GM19193 (cell line): ENCODE data around the gene CRYL1.

ENCODE experiments used
- POLR2A ChIP-seq: IDR thresholded peaks from 4 replicates; pipeline ENCODE4 v1.6.1; 2011; ENCODE audit not compliant: insufficient read depth, insufficient read length; ENCODE audit errors: extremely low read depth

The CRYL1 gene, protein sequence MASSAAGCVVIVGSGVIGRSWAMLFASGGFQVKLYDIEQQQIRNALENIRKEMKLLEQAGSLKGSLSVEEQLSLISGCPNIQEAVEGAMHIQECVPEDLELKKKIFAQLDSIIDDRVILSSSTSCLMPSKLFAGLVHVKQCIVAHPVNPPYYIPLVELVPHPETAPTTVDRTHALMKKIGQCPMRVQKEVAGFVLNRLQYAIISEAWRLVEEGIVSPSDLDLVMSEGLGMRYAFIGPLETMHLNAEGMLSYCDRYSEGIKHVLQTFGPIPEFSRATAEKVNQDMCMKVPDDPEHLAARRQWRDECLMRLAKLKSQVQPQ

GRCh38 chr13:20525601-20526544 is at the start of gene CRYL1:
TSS of gene CRYL1 (minus strand) at chr13:20525857. CDS start at chr13:20525794, 63 bp downstream.
- TF ChIP-seq POLR2A = peak; percentile 71

- no peak for TF ChIP-seq POLR2A
Measured at GRCh38 chr13:20573636-20574035, 48.0 kb upstream of the CRYL1 start.

- no peak for TF ChIP-seq POLR2A
Measured at GRCh38 chr13:20573186-20573585, 47.5 kb upstream of the CRYL1 start.

DNA sequence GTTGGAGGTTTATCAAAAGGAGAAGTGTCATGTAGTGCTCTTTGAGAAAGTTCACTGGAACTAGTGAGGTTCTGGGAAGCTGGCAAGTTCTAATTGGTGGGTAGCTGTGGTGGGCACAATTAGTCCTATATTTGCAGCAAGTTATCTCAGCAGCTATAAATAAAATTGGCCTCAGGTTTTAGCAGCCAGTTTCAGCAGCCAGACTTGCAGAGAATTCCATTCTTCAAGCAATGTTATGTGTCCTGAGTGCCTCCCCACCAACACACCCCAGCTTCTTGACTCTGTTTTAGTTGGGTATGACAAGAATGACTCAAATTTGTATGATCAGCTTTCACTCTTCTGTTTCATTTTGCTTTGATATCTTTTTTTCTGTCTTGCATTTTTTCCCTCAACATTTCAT is 46.0 kb upstream of the CRYL1 start:
- no peak for TF ChIP-seq POLR2A

DNA sequence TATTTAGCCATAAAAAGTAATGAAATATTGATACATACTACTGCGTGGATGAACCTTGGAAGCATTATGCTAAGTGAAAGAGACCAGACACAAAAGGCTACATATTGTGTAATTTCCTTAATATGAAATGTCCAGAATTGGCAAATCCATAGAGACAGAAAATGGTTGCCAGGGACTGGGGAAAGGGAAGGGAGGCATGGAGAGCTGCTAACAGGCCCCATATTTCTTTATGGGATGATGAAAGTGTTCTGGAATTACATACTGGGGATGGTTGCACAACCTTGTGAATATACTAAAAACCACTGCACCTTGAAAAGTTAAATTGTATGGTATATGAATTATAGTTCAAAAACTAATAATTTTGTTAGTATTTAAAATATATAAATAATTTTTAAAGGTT is 44.9 kb upstream of the CRYL1 start:
- TF ChIP-seq POLR2A = no peak

DNA sequence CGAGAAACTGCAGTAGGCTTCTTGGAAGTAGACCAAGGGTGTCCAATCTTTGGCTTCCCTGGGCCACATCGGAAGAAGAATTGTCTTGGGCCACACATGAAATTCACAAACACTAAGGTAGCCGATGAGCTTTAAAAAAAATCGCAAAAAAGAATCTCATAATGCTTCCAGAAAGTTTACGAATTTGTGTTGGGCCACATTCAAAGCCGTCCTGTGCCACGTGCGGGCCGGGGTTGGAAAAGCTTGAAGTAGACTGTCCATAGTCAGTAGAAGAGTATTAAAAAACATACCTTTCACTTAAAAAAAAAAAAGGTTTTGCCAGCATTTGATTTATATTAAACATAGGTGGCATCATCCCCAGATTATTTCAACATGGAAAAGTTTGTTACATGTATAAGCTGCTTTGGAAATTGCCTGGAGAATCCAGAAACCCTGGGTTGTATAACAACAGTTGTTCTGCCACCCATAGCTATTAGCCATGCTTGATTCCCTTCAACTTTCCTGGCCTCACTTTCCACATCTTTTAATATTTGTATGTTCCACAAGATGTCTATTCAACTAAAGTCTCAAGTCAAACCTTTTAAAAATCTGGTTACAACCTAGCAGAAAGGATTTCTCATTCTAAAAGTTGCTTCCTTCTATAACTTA is 42.3 kb upstream of the CRYL1 start:
- TF ChIP-seq POLR2A = no peak

DNA sequence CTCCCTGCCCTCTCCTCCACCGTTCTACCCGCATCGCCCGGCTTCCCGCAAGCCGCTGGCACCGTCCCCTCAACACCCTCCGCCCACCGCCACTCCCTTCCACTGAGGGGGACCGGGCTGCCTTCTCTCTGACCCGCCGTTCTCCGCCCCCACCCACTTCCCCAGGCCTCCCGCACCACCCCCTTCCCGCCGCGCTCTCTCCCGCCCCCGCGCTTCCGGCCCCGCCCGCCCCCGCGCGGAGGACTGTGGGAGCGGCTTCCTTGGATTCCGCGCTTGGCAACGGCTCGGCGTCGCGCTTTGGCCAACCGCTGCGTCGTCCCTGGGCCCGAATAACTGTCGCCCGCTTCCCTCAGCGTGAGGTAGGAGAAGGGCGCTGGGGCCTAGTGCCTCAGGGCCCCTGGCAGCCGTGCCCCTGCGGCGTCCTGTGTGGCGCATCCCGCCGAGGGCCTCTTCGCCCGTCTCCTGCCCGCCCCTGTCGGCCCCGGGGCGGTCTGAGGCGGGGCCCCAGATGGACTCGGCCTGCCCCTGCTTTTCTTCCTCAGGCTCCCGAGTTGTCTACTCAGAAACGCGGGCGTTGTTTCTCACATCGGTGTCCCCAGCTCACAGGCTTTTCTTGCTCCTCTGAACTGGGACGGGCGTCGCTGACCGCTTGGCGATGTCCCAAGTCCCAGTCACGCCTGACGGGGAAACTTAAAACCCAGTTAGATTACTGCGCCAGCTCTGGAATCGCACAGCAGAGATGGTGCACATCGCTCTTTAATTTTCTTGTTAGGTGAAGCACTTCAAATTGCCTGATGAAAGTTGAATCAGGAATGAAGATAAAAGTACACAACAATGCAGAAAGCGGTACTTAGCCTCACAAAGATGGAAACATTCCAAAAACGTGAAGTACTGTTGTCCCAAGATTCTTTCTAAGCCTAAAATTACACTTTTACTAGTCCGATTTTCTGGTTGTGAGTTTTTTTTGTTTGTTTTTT is 41.5 kb upstream of the CRYL1 start, which contains the start of gene IFT88:
TSS of gene IFT88 (plus strand) at position 260 of the 977 bp plus-strand sequence. CDS start 7,229 bp downstream, outside the sequence.
- peak; percentile 67 for TF ChIP-seq POLR2A

DNA sequence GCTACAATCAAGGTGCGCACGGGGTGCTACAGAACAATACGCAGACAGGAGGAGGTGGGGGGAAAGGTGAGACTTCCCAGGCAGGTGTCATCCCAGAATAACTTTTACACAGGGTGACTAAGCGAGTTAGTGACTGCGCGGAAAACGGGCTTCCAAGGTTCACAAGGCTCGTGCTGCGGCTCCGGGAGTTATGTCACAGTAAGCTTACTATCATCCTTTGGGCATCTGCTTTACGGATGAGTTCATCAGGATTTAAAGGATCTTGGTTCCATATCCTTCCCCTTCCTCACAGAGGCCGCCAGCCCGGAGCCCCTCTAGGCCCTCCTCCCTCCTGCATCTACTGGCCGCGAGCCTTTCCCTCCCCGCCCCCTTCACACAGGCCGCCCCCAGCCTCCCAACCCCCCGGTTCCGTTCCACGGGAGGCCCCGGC is 40.8 kb upstream of the CRYL1 start:
- TF ChIP-seq POLR2A = no peak

- no peak for TF ChIP-seq POLR2A
Measured at GRCh38 chr13:20565115-20565736, 39.6 kb upstream of the CRYL1 start.

DNA sequence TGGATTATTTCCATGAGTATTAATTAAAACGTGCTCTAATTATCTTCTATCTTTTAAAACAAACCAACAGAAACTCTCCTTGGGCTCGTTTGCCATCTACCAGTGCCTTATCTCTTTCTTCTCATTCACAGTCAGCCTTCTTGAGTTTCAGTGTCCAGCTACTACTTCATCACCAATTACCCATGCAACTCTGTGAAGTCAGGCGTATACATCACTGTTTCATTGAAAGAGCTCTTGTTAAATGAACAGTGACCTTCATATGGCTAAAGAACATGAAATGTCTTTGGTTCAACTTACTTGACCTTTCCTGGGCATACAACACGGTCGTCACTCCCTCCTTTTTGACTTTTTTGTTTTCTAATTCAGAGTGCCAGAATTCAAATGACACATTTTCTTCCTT is 36.1 kb upstream of the CRYL1 start:
- no peak for TF ChIP-seq POLR2A

- no peak for TF ChIP-seq POLR2A
Measured at GRCh38 chr13:20559659-20560356, 34.2 kb upstream of the CRYL1 start.

GRCh38 chr13:20558982-20559381 is 33.3 kb upstream of the CRYL1 start:
- TF ChIP-seq POLR2A = no peak

DNA sequence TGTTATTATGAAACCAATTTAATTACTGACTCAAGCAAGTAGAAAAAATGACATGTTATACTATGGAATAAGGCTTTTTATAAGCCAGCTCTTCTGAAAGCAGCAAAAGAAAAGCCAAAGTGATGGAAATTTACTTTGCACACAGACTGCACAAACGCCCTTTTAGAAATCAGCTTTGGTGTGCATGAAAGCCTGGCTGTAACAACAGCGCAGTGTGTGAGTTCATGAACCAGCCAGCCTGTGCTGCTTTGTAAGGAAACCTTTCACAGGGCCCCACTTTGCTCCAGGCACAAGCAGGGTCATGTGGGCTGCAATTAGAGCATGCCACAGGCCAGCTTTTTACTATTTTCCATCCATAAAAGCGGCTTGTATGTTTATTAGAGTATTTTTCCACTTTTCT is 27.7 kb upstream of the CRYL1 start:
- no peak for TF ChIP-seq POLR2A
